Keratinocyte (primary cell): ENCODE data around the gene HAUS1. TPM values are rescaled to one million over a fixed set of nuclear protein-coding genes. Genes with fewer than 3 reads are reported as not detected.
A peak's percentile ranks its signal among the peaks of the same experiment; 100 is the strongest.

Source experiments
- DNase-seq: peaks from one replicate; pipeline ENCODE4 v3.0.0-alpha.2; 2011; ENCODE audit warnings: low read depth, missing footprints, low spot score
- FAIRE-seq: peaks from 2 replicates; lab custom pipeline; 2011; peaks lifted over from hg19 to GRCh38; lab: Jason Lieb, UNC
- H2AFZ ChIP-seq: 2 replicates; pipeline ENCODE4 v1.6.0; 2012; ENCODE audit warnings: low read length, control low read depth, inconsistent platforms; ENCODE audit not compliant: control insufficient read depth
- H3K27ac ChIP-seq: 2 replicates; pipeline ENCODE4 v1.5.1; 2011; ENCODE audit warnings: low read length; ENCODE audit not compliant: control insufficient read depth, insufficient read depth
- H3K27me3 ChIP-seq: 3 replicates; pipeline ENCODE4 v1.6.0; 2011; ENCODE audit warnings: low read length; ENCODE audit not compliant: control insufficient read depth, insufficient read depth; ENCODE audit errors: extremely low read depth
- H3K36me3 ChIP-seq, 2 experiments: 2 replicates in 1 of 2; 3 replicates in 1 of 2; pipeline ENCODE4 v1.5.1; 2011; ENCODE audit warnings: low read length in 2 of 2, mild to moderate bottlenecking in 1 of 2; ENCODE audit not compliant: control insufficient read depth in 2 of 2, insufficient read depth in 2 of 2; ENCODE audit errors: extremely low read depth in 1 of 2
- H3K4me1 ChIP-seq: 3 replicates; pipeline ENCODE4 v1.5.1; 2011; ENCODE audit warnings: low read length; ENCODE audit not compliant: control insufficient read depth, insufficient read depth; ENCODE audit errors: extremely low read depth
- H3K4me2 ChIP-seq: 3 replicates; pipeline ENCODE4 v1.6.0; 2011; ENCODE audit warnings: low read depth, low read length; ENCODE audit not compliant: control insufficient read depth, insufficient read depth; ENCODE audit errors: extremely low read depth
- H3K4me3 ChIP-seq, 3 experiments: fragments of 200-600 bp in 1 of 3; sonication (generic) in 1 of 3; 2 replicates in 2 of 3; 3 replicates in 1 of 3; pipeline ENCODE4 v1.5.1; 2011 to 2016; ENCODE audit warnings: low read length in 3 of 3, mild to moderate bottlenecking in 3 of 3, control low read depth in 2 of 3, inconsistent platforms in 1 of 3, low read depth in 1 of 3, mixed read lengths in 1 of 3, mixed run types in 1 of 3, moderate library complexity in 1 of 3; ENCODE audit not compliant: control insufficient read depth in 2 of 3, insufficient read depth in 2 of 3; ENCODE audit errors: extremely low read depth in 1 of 3
- H3K79me2 ChIP-seq: 2 replicates; pipeline ENCODE4 v1.6.0; 2012; ENCODE audit warnings: low read length; ENCODE audit not compliant: control insufficient read depth, insufficient read depth
- H3K9ac ChIP-seq: 3 replicates; pipeline ENCODE4 v1.6.0; 2011; ENCODE audit warnings: low read length; ENCODE audit not compliant: control insufficient read depth, insufficient read depth; ENCODE audit errors: extremely low read depth
- H3K9me1 ChIP-seq: 3 replicates; pipeline ENCODE4 v1.6.0; 2011; ENCODE audit warnings: low read length; ENCODE audit not compliant: control insufficient read depth, insufficient read depth; ENCODE audit errors: extremely low read depth
- H3K9me3 ChIP-seq: 2 replicates; pipeline ENCODE4 v1.5.1; 2012; ENCODE audit warnings: low read depth, low read length; ENCODE audit not compliant: control insufficient read depth
- H4K20me1 ChIP-seq: 3 replicates; pipeline ENCODE4 v1.6.0; 2011; ENCODE audit warnings: low read length; ENCODE audit not compliant: control insufficient read depth, insufficient read depth; ENCODE audit errors: extremely low read depth
- CTCF ChIP-seq, 3 experiments: IDR thresholded peaks in 1 of 3; conservative IDR thresholded peaks in 1 of 3; optimal IDR thresholded peaks in 1 of 3; 2 replicates in 2 of 3; 3 replicates in 1 of 3; pipeline versions ENCODE3 to v1.5.1; 2011; ENCODE audit warnings: low read length in 3 of 3, mild to moderate bottlenecking in 3 of 3, moderate library complexity in 2 of 3, control low read depth in 1 of 3, inconsistent platforms in 1 of 3; ENCODE audit not compliant: insufficient read depth in 2 of 3; ENCODE audit errors: extremely low read depth in 1 of 3
- EZH2 ChIP-seq: IDR thresholded peaks from one replicate; pipeline ENCODE4 v1.6.1; 2012; ENCODE audit warnings: inconsistent platforms, mild to moderate bottlenecking, low read length, moderate library complexity
- dilution Hi-C: fragments of 300-500 bp; cut with MboI; formaldehyde crosslinking; loops from one replicate; pipeline ENCODE4 v1.7.0; 2020; ENCODE audit warnings: low sequenced_read_pairs; ENCODE audit not compliant: extremely low pct_ligation_motif_present
- polyA plus RNA-seq, 5 experiments: library from polyadenylated mRNA; depleted of rRNA in 3 of 5; stranded (reverse) in 3 of 5; stranded (forward) in 1 of 5; unstranded in 1 of 5; fragments of >200 nt; gene quantifications; 1 replicate in 1 of 5; 2 replicates in 3 of 5; 3 replicates in 1 of 5; pipeline versions ENCODE4 v1.2.1 to v1.2.3, GENCODE V29; 2011 to 2012; ENCODE audit warnings: missing spikeins in 2 of 5, low read depth in 1 of 5, low replicate concordance in 1 of 5

Gene HAUS1
- polyA plus RNA-seq, 1 donor (not counting 4 experiments of a cell fraction or from before 2014, with no cell fraction given), result 39.5 TPM

DNA sequence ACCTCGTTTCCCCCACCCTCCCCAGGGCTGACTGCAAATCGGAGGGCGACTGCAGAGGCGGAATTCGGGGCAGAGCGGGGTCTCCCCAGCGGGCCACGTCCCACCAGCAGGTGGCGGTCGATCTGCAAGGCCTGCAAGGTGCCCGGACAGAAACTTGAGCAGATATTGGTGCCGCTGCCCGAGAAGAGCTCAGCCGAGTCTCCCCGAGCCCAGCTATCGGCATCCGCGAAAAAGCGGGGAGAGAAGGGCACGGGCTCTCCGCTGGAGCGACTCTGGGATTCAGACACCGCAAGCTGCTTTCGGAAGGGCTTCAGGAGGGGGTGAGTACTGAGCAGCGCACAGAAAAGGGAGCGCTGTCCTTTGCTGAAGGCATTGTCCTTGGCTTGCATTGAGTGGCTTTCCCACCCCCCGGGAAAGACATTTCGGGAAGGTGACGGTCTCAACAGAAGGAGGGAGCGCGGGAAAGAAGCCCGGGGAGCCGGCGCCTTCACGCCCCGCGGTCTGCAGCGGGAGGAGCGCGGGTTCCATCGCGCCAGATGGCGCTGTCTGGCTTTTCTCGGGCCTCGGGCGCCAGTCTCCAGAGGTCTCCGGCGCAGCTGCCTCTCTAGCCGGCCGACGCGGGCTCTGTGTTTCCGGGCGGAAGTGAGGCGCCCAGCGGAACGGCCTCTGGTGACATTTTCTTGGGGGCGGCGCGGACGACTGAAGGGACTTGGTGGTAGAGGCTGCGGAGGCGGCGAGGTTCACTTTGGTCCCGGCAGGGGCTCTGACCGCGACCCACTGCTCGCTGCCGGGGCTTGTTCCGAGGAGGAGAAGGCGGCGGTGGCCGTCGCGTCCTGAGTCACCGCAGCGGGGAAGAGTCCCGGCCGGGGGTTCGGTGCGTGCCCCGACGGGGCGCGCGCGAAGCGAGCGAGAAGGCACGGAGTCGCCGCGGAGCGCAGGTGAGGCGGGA is 69.5 kb downstream of the HAUS1 start:
- no peaks in the 10 kb centered on the region for H4K20me1 ChIP-seq

DNA sequence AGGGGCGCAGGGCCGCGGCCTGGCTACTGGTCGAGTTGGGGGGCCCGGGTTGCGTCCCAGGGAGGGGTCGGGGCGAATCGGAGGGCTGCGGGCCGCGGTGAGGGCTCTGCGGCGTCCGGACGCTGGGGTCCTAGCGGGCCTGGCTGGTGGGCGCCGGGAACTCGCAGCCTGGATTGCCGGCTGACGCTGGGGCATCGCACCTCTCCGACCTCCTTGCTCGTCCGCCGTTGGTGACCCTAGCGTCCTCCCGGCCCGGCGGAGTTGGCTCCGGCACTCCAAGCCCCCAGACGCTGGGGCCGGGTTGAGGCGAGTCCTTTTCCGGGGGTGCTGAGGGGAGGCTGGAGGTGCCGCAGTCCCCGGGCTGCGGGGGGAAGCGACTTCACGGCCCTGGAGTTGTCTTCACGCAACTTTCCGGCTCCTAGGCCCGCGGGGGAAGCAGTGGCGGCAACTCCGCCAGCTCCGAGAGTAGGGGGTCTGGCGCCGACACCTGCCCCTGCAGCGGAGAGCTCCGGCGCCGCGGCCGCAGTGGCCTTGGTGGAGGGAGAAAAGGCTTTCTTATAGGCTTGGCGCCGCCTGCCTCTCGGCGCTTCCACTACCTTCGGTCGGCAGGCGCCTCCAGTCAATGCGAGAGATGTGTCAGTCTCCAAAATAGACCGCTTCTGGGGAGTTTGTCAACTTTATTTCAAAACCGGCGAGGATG is 70.3 kb downstream of the HAUS1 start:
- Histone ChIP-seq H3K9me3 (no peaks in the 10 kb centered on the region), H2AFZ (no peak overlapping the region), H3K79me2 (peaks cover 57% of the 10 kb centered on the region), H4K20me1 (no peaks in the 10 kb centered on the region), H3K9ac (peak overlapping the region; percentile 91), H3K4me3 (peak overlapping the region; percentile 80 to 94 (median 87)), H3K27ac (peak overlapping the region; percentile 86), H3K4me1 (peaks cover 16% of the 10 kb centered on the region), H3K4me2 (peak overlapping the region; percentile 86), H3K36me3 (no peaks in the 10 kb centered on the region), H3K27me3 (no peaks in the 10 kb centered on the region), H3K9me1 (no peaks in the 10 kb centered on the region)
- DNase-seq (no peak), FAIRE-seq (no peak)
- TF ChIP-seq CTCF (optimal IDR thresholded peaks at IDR 0.05 in 1 of 3, IDR thresholded peaks at IDR 0.05 in 1 of 3, conservative IDR thresholded peaks at IDR 0.05 in 1 of 3; ENCODE audit: extremely low read depth in 1 of 3, insufficient read depth in 2 of 3, low read length in 3 of 3) (peak in 1 of 3 experiments; percentile 21), EZH2 (no peak)
- dilution Hi-C loops, result no loop called here

More for the DNA sequence above, 69.5 kb downstream of the HAUS1 start:
- DNase-seq (peak; percentile 45), FAIRE-seq (no peak)
- Histone ChIP-seq H3K27ac (peak overlapping the region; percentile 86), H2AFZ (peak overlapping the region; percentile 99), H3K4me3 (peak overlapping the region; percentile 80 to 94 (median 87)), H3K4me1 (peaks cover 21% of the 10 kb centered on the region), H3K79me2 (peaks cover 48% of the 10 kb centered on the region), H3K9me3 (no peaks in the 10 kb centered on the region), H3K9me1 (no peaks in the 10 kb centered on the region), H3K9ac (peak overlapping the region; percentile 91), H3K27me3 (no peaks in the 10 kb centered on the region), H3K36me3 (no peaks in the 10 kb centered on the region), H3K4me2 (peak overlapping the region; percentile 88)
- TF ChIP-seq CTCF (optimal IDR thresholded peaks at IDR 0.05 in 1 of 3, IDR thresholded peaks at IDR 0.05 in 1 of 3, conservative IDR thresholded peaks at IDR 0.05 in 1 of 3; ENCODE audit: extremely low read depth in 1 of 3, insufficient read depth in 2 of 3, low read length in 3 of 3), result peak; percentile 70 to 95 (median 93)
- no peak for TF ChIP-seq EZH2
- dilution Hi-C loops, result no loop called here
